Measurements from ENCODE around the gene NAP1L4.

The NAP1L4 gene

DNA sequence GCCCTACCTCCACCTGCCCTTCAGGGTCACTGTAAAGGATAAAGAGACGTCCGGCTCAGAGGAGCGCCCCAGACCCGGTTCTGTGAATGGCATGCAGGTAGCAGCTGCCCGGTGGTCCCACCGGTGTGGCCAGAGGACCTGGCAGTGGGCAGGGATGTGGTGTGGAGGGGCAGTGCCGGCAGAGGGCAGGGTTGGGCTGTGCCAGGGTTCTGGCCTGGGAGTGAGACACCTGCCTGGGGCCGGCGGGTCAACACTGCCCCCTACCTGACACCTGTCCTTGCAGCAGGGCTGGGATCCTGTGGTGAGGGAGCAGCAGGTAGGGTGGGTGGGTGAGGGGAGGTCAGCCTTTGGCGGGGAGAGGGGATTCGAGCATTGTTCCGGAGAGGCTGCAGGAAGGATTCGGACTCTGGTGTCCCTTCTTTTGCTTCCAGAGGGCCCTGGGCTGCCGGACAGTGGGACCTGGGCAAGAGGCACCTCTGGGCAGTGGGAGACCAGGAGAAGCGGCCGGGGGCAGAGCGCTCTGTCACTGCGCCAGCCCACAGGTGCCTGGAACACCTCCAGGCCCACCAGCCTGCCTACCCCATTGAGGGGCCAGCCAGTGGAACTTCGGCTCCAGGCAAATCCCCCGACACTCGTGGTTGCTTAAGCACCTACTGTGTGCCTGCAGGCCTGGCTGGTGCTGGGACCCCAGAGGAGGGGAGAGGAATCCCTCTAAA, 61.3 kb downstream of the NAP1L4 start:
- H3K4me3 ChIP-seq (ENCODE audit: low read depth, low read length) = peak overlapping the region; percentile 42
- TF ChIP-seq, protein P1, sequence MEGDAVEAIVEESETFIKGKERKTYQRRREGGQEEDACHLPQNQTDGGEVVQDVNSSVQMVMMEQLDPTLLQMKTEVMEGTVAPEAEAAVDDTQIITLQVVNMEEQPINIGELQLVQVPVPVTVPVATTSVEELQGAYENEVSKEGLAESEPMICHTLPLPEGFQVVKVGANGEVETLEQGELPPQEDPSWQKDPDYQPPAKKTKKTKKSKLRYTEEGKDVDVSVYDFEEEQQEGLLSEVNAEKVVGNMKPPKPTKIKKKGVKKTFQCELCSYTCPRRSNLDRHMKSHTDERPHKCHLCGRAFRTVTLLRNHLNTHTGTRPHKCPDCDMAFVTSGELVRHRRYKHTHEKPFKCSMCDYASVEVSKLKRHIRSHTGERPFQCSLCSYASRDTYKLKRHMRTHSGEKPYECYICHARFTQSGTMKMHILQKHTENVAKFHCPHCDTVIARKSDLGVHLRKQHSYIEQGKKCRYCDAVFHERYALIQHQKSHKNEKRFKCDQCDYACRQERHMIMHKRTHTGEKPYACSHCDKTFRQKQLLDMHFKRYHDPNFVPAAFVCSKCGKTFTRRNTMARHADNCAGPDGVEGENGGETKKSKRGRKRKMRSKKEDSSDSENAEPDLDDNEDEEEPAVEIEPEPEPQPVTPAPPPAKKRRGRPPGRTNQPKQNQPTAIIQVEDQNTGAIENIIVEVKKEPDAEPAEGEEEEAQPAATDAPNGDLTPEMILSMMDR (IDR thresholded peaks at IDR 0.05; ENCODE audit: borderline replicate concordance, insufficient read depth, low read depth, low read length) = peak; percentile 82

DNA sequence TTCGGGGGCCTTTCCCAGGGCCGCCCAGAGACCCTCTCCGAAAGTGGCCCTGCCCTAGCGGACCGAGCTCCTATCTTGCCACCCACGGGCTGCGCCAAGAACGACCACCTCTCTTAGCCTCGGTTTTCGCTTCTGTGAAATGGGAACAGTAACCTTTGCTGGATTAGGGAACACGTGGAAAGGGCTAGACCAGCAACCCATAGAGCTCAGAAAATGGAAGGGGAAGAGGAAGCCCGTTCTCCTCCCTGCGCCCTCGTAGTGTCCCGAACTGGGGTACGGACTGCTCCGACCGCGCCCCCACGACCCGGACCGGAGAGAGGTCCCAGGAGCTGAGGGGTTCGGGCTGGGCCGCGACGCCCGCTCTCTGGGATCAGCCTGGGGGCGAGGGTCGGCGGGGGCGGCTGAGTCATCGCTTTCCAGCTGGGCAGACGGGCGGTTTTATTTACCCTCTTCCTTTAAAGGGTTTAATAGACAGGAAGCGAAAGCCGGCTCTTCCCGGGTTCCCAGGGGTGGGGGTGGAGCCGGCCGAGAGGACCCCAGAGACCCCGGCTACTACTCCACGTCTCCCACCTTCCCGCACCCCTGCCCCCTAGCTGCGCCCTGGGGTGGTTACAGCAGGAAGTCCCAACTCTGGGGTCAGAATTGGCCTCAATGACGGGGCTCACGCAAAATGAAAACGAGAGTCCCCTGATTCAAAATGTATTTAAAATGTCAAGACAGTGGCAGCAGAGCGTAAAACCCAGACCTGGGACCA, 62.0 kb downstream of the NAP1L4 start:
- TF ChIP-seq, protein P1 (IDR thresholded peaks at IDR 0.05; ENCODE audit: borderline replicate concordance, insufficient read depth, low read depth, low read length) = peak; percentile 64
- H3K4me3 ChIP-seq (ENCODE audit: low read depth, low read length) = peak overlapping the region; percentile 42

DNA sequence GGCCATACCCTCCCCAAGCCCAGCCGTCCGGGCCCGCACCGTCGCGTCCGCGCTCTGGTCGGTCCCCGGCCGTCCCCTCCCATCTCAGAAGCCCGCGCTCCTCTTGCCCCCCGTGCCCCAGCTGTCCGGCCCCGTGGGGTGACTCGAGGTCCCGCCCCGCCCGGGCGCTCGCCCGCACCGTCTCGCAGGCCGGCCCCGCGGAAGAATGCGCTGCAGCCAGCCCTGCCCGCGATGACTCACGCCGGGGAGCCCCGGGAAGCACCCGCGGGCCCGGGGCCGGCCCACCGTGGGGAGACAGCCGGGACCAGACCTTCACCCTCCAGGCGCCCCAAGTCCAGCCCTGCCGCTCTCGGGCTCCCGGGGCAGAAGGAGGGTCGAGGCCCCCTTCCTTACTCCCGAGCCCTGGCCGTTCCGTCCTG, 62.6 kb downstream of the NAP1L4 start:
- H3K4me3 ChIP-seq (ENCODE audit: low read depth, low read length) = peak overlapping the region; percentile 42
- TF ChIP-seq, protein P1 (IDR thresholded peaks at IDR 0.05; ENCODE audit: borderline replicate concordance, insufficient read depth, low read depth, low read length) = no peak

DNA sequence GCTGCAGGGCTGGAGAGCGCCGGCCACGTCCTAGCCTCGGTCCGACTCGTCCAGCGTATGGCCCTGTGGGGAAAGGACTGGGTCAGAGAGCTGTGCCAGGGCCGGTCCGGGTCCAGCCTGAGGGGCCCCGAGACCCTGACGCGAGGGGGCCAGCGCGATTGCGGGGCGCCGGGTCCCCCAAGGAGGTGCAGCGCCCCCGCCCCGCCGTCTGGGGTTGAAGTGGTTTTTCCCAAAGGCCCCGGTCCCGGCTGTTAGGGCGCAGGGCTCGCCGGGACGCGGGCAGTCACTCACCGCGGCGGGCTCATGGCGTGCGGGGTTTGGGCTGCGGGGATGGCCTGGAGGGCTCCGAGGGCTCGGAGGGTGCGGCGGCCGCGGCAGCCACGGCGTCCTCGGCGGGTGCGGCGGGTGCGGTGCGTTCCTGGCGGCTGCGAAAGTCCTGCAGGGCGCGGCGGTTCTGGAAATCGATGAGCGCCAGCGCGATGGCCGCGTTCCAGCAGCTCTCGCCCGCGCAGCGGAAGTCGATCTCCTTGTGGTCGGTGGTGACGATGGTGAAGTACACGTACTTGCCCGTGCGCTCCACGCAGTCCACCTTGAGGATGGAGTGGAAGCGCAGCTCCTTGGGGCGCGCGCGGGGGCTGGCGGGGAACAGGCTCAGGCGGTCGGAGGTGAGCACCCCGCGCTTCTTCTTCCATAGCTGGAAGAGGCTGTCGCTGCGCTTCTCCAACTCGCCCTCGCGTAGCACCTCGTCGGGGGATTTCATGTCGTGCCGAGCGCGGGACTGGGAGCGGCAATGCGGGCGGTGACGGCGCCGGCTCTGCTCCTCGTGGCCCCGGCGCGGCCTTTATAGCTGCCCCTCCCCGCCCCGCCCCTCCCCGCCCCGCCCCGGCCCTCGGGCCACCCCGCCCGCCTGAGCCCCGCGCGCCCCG, 63.3 kb downstream of the NAP1L4 start, which contains the start of gene PHLDA2:
Gene PHLDA2 (minus strand): TSS at position 816 of the 926 bp plus-strand sequence. CDS start 56 bp downstream, at position 760.
- TF ChIP-seq, protein P1 (IDR thresholded peaks at IDR 0.05; ENCODE audit: borderline replicate concordance, insufficient read depth, low read depth, low read length) = no peak
- peak within 1 kb of the TSS; percentile 42 for H3K4me3 ChIP-seq (ENCODE audit: low read depth, low read length)

DNA sequence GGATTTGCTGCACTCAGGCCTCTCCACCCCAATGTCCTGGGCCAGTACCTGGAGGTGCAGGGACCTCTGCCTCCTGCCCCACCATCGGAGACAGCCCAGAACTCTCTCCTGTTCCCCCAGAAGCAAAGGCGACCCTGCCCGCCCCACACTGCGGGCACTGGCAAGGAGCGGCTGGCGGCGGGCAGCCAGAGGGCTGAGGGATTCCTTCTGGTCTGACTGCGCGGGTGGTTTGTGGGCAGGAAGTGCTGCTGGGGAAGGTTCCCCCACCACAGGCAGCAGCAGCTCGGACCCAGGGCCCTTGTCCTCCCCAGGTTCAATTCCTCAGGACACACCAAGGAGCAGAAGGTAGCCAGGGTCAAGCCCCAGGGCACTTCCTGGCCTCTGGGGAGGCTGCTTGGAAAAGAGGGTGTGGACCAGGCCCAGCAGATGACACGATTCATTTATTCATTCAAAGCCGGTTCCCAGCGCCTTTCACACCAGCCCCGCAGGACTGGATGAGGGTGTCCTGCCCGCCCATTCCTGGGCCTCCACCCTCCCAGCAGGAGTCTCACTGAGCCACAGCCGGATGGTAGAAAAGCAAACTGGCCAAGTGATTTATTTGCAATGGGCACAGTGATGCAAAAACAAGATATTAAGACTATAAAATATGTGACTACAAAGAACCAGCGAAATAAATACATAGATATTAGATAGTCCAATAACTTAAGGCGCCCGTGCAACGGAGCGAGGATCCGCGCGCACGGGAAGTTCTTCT, 64.1 kb downstream of the NAP1L4 start:
- no peak overlapping the region for H3K4me3 ChIP-seq (ENCODE audit: low read depth, low read length)
- TF ChIP-seq, protein P1 (IDR thresholded peaks at IDR 0.05; ENCODE audit: borderline replicate concordance, insufficient read depth, low read depth, low read length) = no peak

DNA sequence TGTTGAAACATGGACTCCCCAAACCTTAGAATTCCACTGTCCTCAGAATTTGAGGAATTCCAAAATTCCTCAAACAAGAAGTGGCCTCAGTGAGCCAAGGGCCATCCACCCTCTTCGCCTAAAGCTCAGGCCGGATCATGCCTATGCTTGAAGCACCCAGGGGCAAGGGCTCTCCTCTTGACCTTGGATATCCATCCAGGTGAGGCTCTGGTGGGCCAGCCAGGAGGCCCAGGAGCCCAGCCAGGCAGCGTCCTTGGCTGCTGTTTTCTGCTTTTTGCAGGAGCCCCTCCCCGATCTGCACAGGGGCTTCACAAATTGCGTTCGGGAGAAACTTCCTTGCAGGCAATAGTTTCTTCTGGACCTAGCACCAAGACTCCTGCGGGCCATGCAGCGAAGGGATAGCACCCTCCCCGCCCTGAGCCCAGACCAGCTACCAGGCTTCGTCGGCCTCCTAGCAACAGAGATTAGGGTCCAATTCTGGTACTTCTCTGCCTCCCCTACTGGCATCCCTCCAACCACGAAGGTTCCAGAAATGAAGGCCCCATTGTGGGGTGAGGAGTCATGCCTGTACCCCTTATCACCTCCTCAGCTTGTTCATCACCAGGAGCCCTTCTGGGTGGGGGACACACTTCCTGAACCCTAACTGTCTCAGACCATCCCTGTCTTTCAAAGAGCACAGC, 64.9 kb downstream of the NAP1L4 start:
- TF ChIP-seq, protein P1 (IDR thresholded peaks at IDR 0.05; ENCODE audit: borderline replicate concordance, insufficient read depth, low read depth, low read length) = no peak
- H3K4me3 ChIP-seq (ENCODE audit: low read depth, low read length) = no peak overlapping the region
